DMS53 (cell line): ENCODE data around the gene ATF3.
A peak's percentile ranks its signal among the peaks of the same experiment; 100 is the strongest.

Experiments used
- DNase-seq: peaks from one replicate; lab custom pipeline; 2025; lab: John Stamatoyannopoulos, UW

The ATF3 gene

DNA sequence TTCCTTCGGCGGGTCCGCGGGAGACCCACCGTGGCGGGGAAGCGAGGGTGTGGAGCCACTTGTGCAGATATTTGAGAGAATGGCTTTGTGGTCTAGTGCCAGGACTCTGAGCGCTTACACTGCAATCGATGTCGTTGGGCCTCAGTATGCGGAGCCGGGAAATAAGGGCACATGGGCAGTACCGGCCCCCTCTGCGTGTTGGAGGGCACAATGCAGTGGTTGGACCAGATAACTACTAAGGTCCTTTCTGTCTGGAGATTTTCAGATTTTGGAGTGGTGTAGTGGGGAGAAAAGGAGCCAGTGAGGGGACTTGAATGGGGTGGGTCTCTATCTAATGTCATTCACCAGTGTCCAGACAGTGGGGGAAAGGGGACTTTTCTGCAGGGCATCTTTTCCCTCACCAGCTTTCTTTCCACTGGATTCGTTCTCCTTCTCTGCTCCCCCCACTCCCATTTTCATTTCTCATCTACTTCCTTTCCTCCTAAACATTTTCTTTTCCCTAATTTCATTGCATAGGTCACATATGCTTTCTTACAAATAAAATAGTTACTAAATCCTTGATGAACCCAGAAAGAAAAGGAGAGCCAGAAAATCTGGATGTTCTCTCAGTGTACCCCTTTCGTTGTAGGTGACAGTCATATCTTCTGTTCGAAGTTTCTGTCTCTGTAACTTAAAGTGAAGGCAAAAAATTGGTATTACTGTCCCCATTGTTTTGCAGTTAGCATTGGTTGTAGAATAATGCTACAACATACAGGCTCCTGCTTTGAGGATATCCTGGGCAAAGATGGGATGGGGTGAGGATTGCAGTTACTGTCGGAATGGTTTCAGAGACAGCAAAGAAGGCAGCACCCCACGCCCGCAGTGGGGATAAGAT is 1.4 kb downstream of the ATF3 start:
- peak; percentile 80 for DNase-seq

DNA sequence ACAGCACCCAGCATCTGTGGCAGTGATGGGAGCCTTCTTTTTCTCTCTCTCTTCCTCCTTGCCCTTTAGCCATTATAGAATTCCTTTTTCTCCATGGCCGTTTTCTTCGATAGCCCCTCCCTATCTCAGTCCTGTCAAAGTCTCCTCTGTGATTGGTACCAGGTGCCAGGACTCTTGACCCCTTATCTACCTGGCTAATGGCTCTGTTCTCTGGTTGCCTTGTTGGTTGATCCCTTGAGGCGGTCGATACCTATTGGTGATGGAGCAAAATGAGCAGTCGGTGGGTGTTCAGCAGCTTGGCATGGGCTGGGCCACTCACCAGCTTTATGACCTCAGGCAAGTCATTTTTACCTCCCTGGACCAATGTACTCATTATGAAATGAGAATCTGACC is 2.0 kb downstream of the ATF3 start:
- peak; percentile 68 for DNase-seq

DNA sequence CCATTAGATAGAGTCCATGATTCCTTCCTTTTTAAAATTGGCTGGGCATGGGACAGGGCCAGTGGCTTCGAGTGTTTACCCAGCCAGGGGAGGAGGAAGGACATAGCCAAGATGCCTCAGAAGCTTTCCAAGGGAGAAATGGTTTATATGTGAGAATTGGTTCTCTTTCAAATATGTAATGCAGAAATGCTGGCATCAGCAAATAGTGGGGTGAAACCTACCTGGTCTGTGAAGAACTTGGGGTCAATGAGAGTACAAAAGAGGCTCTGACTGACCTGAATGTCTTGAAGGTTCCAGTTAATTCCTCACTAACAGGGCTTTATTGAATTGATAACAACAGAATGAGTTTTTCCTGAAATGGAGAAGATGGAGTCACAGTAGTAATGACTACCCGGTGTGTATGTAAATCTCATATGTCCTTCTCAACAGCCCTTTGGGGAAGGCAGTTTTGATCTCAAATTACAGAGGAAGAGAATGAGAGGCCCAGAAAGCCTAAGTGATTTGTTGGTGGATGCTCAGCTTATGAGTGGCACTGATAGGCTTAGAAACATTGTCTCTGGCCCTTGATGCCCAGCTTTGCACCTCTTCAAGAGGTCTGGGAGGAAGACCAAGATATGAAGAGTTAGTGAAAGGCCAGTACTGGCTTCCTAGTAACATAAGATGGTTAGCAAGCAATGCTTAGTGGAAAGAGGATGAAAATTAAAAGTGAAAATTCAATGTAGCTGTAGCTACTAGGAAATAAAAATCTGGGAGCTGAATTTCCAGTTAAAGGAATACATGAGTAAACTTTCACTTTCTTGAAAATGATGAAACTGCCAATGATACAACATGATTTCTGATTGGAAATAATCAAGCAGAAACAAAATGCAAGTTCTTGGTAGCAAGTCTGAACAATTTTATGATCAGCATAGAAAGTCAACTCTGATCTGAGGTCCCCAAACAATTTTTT is 2.7 kb downstream of the ATF3 start:
- peak; percentile 74 for DNase-seq

DNA sequence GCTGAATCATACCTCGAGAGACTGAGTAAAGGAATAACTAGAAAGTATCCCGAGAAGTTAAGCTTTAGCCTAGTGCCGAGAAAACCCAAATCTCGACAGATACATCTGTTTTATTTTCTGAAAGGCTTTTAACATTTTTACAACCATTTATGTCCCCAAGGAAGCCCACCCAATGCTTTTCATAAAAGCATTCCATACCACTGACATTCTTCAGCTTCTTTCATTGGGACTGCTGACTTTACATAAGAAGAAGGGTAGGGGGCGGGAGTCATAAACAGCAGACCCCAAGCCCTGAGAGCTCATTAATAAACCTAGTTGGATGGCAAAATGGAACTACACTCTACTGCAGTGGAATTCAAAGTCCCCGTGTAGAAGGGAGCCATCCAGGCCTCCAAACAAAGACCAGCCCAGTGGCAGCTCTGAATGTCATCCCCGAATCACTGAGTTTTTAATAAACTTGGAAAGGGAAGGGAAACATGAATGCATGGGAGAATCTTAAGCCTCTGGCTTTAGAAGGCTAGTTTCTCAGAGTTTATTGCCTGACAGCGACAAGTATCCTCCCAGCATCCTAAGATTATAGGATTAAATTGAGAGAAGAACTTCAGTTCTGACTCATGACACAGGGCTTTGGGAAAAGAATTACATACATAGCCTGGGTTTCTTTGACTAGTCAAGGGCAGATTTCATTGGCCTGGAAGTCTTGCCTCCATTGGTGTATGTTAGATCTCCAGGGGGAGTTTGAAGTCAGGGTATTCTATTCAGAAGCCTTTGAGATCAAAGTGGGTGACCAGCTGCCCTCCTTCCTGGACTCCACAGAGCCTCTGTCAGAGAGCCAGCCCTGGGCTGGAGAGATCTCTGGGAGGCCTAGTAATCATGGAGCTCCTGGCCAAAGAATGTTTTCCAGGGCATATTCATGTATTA is 3.7 kb downstream of the ATF3 start:
- peak; percentile 76 for DNase-seq

- DNase-seq = peak; percentile 64
These were observed 5.1 kb downstream of the ATF3 start for GRCh38 chr1:212613440-212614335.

- peak; percentile 55 for DNase-seq
These were observed 6.1 kb downstream of the ATF3 start for GRCh38 chr1:212614453-212615200.

GRCh38 chr1:212615201-212615470 is 6.6 kb downstream of the ATF3 start:
- peak; percentile 58 for DNase-seq

DNA sequence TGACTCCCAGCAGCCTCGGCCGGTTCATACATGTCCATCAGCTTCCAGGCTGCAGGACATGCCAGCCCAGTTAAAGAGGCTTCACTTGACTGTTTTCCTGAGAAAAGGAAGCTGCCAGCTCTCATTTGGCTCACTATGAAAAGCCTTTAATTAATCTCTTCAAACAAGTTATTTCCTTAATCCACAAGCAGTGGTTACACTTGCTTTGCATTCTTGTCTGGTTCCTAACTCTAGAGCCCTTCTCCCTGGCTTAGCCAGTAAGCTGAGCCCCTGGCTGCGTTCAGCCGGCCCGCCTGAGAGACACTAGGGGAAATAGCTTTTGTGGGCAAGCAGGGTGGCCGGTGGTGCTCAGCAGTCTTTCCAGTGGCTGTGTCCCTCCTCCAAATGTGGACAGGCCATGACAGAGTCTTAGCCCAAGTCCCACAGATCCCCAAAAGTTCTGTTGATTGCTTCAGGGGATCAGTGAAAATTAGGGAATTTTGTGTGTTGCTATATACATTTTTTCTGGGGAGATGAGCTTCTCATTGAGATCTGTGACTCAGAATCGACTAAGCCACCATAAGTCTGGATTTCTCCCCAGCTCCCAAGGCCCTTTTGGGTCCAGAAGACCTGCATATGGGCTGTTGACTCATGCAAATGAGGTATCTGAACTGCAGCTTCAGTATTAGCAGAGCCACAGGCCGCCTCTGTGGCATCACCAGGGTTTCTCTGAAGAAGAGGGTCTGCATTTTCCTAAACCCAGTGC is 10.1 kb downstream of the ATF3 start:
- DNase-seq = peak; percentile 47

- DNase-seq = no peak
These were observed 11.7 kb downstream of the ATF3 start for GRCh38 chr1:212620293-212620692.

- DNase-seq = peak; percentile 60
These were observed 12.7 kb downstream of the ATF3 start for GRCh38 chr1:212621043-212621948.

DNA sequence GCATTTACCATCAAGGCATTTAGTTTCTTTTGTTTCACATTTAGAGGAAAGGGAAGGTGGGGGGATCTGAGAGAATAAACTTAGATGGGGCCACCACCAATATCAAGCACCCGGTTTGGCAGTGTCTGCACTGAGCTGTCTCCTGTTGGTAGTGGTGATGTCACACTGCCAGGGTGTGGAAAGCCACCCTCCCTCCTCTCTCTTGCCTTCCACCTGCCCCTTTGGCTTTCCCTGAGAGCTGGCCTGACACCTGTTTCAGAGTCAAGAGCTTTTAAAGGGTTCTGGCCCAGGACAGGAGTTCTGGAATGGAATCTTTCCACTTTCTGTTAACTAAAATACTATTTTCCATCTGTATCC is 13.4 kb downstream of the ATF3 start:
- DNase-seq = peak; percentile 77

GRCh38 chr1:212622467-212622866 is 13.9 kb downstream of the ATF3 start:
- peak; percentile 58 for DNase-seq

GRCh38 chr1:212622906-212623305 is 14.3 kb downstream of the ATF3 start:
- DNase-seq = peak; percentile 58

- peak; percentile 47 for DNase-seq
These were observed 15.0 kb downstream of the ATF3 start for GRCh38 chr1:212623603-212624002.

DNA sequence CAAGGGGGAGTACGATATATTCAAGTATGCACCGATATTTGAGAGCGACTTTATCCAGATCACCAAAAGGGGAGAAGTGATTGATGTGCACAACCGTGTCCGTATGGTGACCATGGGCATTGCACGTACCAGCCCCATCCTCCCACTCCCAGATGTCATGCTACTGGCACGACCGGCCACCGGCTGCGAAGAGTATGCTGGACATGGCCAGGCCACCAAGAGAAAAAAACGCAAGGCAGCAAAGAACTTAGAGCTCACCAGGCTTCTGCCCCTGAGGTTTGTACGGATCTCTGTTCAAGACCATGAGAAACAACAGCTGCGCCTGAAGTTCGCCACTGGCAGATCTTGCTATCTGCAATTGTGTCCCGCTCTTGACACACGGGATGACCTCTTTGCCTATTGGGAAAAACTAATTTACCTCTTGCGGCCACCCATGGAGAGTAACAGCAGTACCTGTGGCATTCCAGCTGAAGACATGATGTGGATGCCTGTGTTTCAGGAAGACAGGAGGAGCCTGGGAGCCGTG is 16.5 kb downstream of the ATF3 start:
- DNase-seq = no peak

GRCh38 chr1:212625781-212626450 is 17.4 kb downstream of the ATF3 start:
- DNase-seq = no peak

GRCh38 chr1:212628046-212628445 is 19.5 kb downstream of the ATF3 start:
- no peak for DNase-seq
